Body of pancreas (tissue), 4 donors: Measurements from ENCODE around the gene AGAP5. TPM values are rescaled to one million over a fixed set of nuclear protein-coding genes. Genes with fewer than 3 reads are reported as not detected.
"Not testable (repeated sequence)": the region's sequence is repeated elsewhere in the genome, so short reads cannot be mapped to it uniquely, and the experiment has no call there.

Experiments used
- ATAC-seq: fragments of 150-250 bp; one replicate; pipeline ENCODE4 v1.9.1; 2016
- DNase-seq, 4 donors: peaks; one replicate each; pipeline ENCODE4 v3.0.0-alpha.2; 2019
- H3K27ac ChIP-seq, 4 donors: fragments of 200-600 bp; sonication (generic); 1 replicate in 3 of 4; 2 replicates in 1 of 4; pipeline versions ENCODE4 v1.5.1 to v1.6.1; 2016 to 2019; ENCODE audit warnings: mild to moderate bottlenecking in 1 of 4, mixed read lengths in 1 of 4, moderate library complexity in 1 of 4
- H3K27me3 ChIP-seq, 2 donors: fragments of 200-600 bp; sonication (generic); one replicate each; pipeline ENCODE4 v1.6.0; 2016; ENCODE audit warnings: mild to moderate bottlenecking in 1 of 2
- H3K36me3 ChIP-seq, 2 donors: fragments of 200-600 bp; sonication (generic); replicated peaks in 1 of 2; 2 replicates each; pipeline ENCODE4 v1.5.1; 2016; ENCODE audit warnings: low read depth in 2 of 2; ENCODE audit not compliant: insufficient read depth in 1 of 2
- H3K4me1 ChIP-seq: fragments of 200-600 bp; sonication (generic); one replicate; pipeline ENCODE4 v1.6.0; 2016
- H3K4me3 ChIP-seq, 2 donors: fragments of 200-600 bp; sonication (generic); 1 replicate in 1 of 2; 2 replicates in 1 of 2; pipeline ENCODE4 v1.5.1; 2016 to 2019
- H3K9me3 ChIP-seq, 3 donors: fragments of 200-600 bp; sonication (generic); 1 replicate in 2 of 3; 2 replicates in 1 of 3; pipeline ENCODE4 v1.5.1; 2016
- WGBS, 2 donors: methylation state at CpG; one replicate each; pipeline ENCODE4 v1.1.5; 2017; 5-methylcytosine and 5-hydroxymethylcytosine counted together
- intact Hi-C: fragments of 100-400 bp; cut with DNase I; formaldehyde crosslinking; loops from one replicate; pipeline ENCODE4 v1.15.1; 2023
- total RNA-seq, 2 donors: library from RNA; depleted of rRNA; stranded (reverse); fragments of >200 nt; gene quantifications; one replicate each; pipeline ENCODE4 v1.1.0, GENCODE V29; 2016

AGAP5 gene
- total RNA-seq, 2 donors from 2014 or later, result 13.5 to 25.1 TPM

DNA sequence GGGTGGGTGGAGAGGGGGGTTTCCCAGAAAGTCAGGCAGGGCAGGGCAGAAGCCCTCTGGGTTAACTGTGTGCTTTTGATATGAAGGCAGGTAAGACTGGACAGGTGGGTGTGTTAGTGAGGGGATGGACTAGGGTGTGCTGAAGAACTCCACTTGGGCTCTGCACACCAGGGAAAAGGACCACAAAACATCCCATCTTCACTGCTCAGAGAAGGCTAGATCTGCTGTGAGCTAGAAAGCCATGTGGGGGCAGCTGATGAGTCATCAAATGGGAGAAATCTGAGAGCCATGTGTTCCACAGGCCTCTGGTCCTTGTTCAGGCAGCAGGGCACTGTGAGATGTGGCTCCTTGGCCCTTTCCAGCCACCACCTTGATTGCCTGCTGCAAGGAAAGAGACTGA is 9.7 kb upstream of the AGAP5 start:
- H3K4me1 ChIP-seq, H3K27ac ChIP-seq, ATAC-seq, intact Hi-C loops, H3K36me3 ChIP-seq, H3K4me3 ChIP-seq, DNase-seq, H3K27me3 ChIP-seq, H3K9me3 ChIP-seq: not testable (repeated sequence)

DNA sequence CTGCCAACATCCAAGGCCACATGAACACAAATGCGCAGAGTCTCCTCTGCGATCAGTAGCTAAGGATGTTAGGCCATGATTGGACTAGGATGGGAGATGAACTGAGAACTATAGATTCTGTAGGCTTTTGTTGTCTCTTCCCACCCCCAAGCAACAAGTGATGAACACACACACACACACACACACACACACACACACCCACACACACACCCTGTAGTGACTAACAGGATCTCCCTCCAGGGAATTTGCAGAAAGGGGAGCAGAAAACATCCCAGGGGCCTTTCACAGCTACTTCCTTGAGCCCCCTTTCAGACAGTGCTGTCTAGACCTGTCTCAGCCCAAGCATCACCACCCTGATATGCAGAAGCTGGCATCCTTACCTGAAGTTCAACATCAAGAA is 8.6 kb upstream of the AGAP5 start:
- H3K4me3 ChIP-seq, H3K9me3 ChIP-seq, H3K36me3 ChIP-seq, intact Hi-C loops, DNase-seq, H3K27me3 ChIP-seq, ATAC-seq, H3K27ac ChIP-seq, H3K4me1 ChIP-seq: not testable (repeated sequence)
- 93 to 100% methylated on average over 2 of the region's 2 CpGs for WGBS, 2 donors

DNA sequence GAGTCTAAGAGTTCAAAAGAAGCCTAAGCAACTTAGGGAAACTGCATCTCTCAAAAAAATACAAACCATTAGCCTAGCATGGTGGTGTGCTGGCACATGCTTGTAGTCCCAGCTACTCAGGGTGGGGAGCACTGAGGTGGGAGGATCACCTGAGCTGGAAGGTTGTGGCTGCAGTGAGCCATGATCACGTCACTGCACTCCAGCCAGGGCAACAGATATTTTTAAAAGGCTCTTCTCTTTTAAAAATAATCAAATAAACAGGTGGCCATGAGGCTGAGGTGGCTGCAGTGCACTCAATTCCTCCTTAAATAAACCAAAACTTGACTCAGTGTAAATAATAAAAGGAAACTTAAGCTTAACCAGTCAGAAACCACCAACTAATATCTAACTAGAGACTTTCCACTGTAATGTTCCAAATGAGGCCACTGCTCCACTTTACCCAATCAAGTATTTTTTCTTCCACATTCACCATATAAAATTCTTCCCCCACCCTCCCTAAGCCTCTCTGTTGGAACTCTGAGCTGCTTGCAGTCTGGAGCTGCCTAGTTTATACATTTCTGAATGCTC is 7.7 kb upstream of the AGAP5 start:
- H3K4me1 ChIP-seq, ATAC-seq, H3K4me3 ChIP-seq, H3K36me3 ChIP-seq, H3K9me3 ChIP-seq, intact Hi-C loops, DNase-seq, H3K27ac ChIP-seq, H3K27me3 ChIP-seq: not testable (repeated sequence)
- WGBS, 2 donors, result 70 to 83% methylated on average over 1 of the region's 1 CpG

DNA sequence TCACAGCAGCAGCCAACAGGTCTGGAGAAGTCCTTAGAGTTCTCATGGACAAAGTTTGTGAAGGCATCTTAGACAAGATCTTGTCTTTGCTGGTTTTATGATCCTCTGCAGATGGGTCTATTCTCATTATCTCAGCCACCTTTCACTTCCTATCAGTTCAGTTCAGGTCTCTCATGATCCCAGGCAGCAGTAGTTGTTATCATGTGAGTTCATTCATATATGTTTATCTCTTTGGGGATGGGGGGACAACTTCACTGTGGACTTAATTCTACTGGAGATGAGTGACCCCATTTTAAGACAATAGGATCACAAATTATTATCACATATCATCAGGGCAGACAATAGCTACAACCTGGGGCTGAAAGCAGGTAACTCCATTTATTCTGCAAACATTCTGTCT is 6.0 kb upstream of the AGAP5 start:
- H3K4me1 ChIP-seq, H3K36me3 ChIP-seq, H3K4me3 ChIP-seq, H3K9me3 ChIP-seq, DNase-seq, ATAC-seq, intact Hi-C loops, H3K27me3 ChIP-seq, H3K27ac ChIP-seq: not testable (repeated sequence)

DNA sequence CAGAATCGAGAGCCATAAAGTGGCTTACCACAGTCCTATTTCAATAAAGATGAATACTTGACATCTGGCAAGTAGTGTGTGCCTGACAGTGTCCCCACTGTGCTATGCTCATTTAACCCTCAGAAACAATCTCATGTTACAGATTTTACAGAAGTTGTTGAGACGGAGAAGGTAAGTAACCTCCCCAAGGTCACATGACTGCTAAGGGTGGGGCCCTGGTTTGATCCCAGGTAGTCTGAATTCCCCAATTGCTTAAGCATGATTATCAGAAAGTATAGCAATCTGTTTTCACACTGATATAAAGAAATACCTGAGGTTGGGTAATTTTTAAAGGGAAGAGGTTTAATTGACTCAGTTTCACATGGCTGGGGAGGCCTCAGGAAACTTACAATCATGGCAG is 910 bp upstream of the AGAP5 start:
- H3K4me3 ChIP-seq, H3K9me3 ChIP-seq, H3K36me3 ChIP-seq, intact Hi-C loops, H3K27ac ChIP-seq, H3K27me3 ChIP-seq, ATAC-seq, DNase-seq, H3K4me1 ChIP-seq: not testable (repeated sequence)
- 87 to 94% methylated on average over 2 of the region's 2 CpGs for WGBS, 2 donors

DNA sequence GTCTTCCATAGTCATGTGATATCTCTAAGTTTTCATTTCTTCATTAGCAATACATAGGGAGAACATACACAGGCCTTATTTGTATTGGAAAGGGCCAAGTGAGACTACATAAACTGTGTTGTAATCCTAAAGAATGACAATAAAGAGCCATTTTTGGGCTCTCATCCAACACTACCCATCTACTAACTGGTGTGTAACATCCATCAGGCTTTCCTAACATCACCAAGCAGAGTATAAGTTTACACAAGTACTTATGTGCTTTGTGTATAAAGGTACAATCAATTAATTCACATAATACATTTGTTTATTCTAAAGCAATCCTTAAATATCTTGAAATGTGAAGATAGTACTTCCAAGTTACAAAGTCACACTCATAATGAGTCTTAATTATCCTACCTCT is 2.6 kb downstream of the AGAP5 start:
- H3K4me1 ChIP-seq, ATAC-seq, intact Hi-C loops, H3K27ac ChIP-seq, H3K9me3 ChIP-seq, H3K4me3 ChIP-seq, H3K36me3 ChIP-seq, H3K27me3 ChIP-seq, DNase-seq: not testable (repeated sequence)

DNA sequence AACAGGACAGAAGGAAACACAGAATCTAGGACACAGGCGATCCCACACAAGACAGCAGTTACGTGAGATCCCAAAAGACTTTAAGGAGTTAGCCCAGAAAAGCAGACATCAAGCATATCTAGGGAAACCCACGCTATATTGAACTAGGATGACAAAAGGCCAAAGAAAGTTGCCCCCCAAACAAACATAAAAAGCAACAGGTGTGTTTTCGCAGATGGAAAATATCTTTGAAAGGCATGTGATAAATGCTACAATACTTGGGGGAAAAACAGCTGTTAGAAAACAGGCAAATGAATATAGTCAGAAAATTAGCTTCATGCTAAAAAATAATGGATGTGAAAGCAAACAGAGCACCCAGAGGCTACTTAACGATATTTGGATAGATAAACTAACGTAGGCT is 7.2 kb downstream of the AGAP5 start:
- H3K27me3 ChIP-seq, ATAC-seq, H3K27ac ChIP-seq, intact Hi-C loops, H3K4me1 ChIP-seq, H3K4me3 ChIP-seq, DNase-seq, H3K36me3 ChIP-seq, H3K9me3 ChIP-seq: not testable (repeated sequence)
- WGBS, 2 donors, result 91 to 95% methylated on average over 6 of the region's 6 CpGs

DNA sequence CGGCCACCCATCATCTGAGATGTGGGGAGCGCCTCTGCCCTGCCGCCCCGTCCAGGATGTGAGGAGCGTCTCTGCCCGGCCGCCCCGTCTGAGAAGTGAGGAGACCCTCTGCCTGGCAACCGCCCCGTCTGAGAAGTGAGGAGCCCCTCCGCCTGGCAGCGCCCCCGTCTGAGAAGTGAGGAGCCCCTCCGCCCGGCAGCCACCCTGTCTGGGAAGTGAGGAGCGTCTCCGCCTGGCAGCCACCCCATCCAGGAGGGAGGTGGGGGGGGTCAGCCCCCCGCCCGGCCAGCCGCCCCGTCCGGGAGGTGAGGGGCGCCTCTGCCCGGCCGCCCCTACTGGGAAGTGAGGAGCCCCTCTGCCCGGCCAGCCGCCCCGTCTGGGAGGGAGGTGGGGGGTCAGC is 8.3 kb downstream of the AGAP5 start:
- DNase-seq, ATAC-seq, H3K36me3 ChIP-seq, H3K4me1 ChIP-seq, H3K4me3 ChIP-seq, H3K27ac ChIP-seq, H3K9me3 ChIP-seq, intact Hi-C loops, H3K27me3 ChIP-seq: not testable (repeated sequence)
- WGBS, 2 donors, result 92 to 100% methylated on average over 5 to 7 of the region's 28 CpGs

DNA sequence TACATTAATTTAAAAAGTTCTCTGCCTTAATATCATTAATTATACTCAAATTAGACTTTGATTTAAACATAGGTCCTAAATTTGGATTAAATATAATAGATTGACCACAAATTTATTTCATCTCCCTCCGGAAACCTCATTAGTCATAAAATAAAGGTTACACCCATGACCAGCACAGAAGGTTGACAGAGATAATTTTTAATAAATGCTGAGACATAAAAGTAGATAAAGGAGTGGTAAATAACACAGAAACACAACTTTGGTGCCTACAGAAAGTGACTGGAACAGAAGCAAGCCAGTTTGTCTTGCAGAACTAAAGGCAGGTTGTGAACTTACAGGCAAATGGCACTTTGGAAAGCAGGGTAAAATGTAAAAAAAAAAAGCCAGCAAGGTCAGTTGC is 10.3 kb downstream of the AGAP5 start:
- DNase-seq, H3K9me3 ChIP-seq, H3K4me3 ChIP-seq, H3K4me1 ChIP-seq, ATAC-seq, H3K27ac ChIP-seq, intact Hi-C loops, H3K36me3 ChIP-seq, H3K27me3 ChIP-seq: not testable (repeated sequence)
- 88 to 94% methylated on average over 1 of the region's 1 CpG for WGBS, 2 donors

DNA sequence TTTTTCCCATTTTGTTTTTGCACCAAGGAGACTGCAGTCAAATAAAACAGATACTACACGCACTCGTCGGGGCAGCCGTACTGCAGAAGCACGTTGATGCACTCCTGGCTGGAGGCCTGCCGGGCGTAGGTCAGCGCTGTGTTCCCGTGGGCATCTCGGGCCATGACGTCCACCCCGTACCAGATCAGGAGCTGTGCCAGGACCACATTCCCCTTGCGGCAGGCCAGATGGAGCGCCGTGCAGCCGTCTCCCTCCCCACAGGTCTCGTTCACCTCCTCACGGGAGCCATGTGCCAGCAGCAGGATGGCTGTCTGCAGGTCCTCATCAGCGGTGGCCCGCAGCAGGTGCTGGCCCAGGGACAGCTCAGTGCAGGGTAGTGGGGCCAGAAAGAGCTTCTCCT is 23.4 kb downstream of the AGAP5 start:
- intact Hi-C loops, H3K4me3 ChIP-seq, H3K36me3 ChIP-seq, H3K9me3 ChIP-seq, ATAC-seq, DNase-seq, H3K4me1 ChIP-seq, H3K27ac ChIP-seq, H3K27me3 ChIP-seq: not testable (repeated sequence)
- WGBS, 2 donors, result 100% methylated on average over 4 of the region's 20 CpGs; no CpG with 5 or more reads in 1 of the 2 donors

DNA sequence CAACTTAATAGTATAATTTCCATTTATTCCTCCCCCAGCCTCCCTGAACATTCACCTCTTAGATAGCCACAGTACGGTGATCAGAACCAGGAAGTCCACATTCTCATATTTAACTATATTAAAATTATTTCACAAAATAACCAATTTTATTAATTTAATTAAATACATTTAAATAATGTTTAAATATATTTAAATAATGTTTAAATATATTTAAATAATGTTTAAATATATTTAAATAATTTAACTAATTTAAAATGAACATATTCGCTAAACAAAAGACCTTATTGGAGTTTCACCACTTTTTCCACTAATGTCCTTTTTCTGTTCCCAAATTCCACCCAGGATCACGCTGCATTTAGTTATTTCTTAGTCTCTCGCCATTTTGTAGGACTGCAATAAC is 29.5 kb downstream of the AGAP5 start:
- H3K27me3 ChIP-seq, ATAC-seq, intact Hi-C loops, DNase-seq, H3K27ac ChIP-seq, H3K36me3 ChIP-seq, H3K9me3 ChIP-seq, H3K4me3 ChIP-seq: not testable (repeated sequence)
- 83 to 98% methylated on average over 4 of the region's 4 CpGs for WGBS, 2 donors
- H3K4me1 ChIP-seq, result peaks cover 30% of the 10 kb centered on the region

DNA sequence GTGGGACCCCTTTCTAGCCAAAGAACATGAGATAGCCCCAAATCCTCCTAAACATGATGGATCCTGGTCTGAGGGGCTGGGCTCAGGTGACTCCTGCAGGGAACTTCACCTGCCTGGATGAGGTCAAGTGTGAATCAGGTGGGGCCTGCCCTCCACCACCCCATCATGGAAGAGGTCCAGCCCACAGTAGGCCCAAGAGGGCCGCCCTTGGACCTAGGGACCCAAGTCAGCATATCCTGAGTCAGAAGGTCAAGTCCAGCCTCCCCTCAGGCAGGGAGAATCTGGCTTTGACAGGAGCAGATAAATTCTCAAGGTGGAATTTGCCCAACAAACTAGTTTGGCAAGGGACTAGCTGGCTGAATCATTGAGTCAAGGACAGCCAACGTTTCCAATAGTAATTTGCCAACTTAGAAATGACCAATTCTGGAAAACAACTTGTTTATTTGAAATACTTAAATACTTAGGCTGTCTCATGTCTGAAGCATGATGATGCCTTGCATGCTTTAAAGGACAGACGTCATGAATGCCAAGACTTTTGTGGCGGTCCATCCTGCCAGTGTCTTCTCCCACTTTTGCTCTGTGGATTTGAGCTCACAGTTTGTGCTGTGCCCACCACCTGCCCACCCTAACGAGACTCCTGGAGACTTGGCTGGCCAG is 31.6 kb downstream of the AGAP5 start:
- Histone ChIP-seq H3K27ac (peak overlapping the region in 3 of 4 donors; percentile 26 to 50 (median 47)), H3K4me1 (peaks cover 25% of the 10 kb centered on the region)
- ATAC-seq, H3K27me3 ChIP-seq, H3K36me3 ChIP-seq, H3K9me3 ChIP-seq, H3K4me3 ChIP-seq, intact Hi-C loops: not testable (repeated sequence)
- peak in 3 of 4 donors; percentile 10 to 44 (median 26) for DNase-seq
- 30 to 45% methylated on average over 3 to 4 of the region's 5 CpGs for WGBS, 2 donors
